ENCODE data around the gene CDK2. TPM values are rescaled to one million over a fixed set of nuclear protein-coding genes. Genes with fewer than 3 reads are reported as not detected.

Gene CDK2
- polyA plus RNA-seq, 2 of the 4 experiments (the other 2 are of a cell fraction), result 51.0 to 53.8 TPM

- TF ChIP-seq, protein P1, sequence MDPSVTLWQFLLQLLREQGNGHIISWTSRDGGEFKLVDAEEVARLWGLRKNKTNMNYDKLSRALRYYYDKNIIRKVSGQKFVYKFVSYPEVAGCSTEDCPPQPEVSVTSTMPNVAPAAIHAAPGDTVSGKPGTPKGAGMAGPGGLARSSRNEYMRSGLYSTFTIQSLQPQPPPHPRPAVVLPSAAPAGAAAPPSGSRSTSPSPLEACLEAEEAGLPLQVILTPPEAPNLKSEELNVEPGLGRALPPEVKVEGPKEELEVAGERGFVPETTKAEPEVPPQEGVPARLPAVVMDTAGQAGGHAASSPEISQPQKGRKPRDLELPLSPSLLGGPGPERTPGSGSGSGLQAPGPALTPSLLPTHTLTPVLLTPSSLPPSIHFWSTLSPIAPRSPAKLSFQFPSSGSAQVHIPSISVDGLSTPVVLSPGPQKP (IDR thresholded peaks at IDR 0.05; ENCODE audit: low read depth, low read length), result no peak
- no peak for TF ChIP-seq MAZ (IDR thresholded peaks at IDR 0.05; ENCODE audit: borderline replicate concordance, low read depth, low read length)
- no peak for TF ChIP-seq FOSL2 (IDR thresholded peaks at IDR 0.05)
- TF ChIP-seq FOSL2 (CRISPR knock-in tag; IDR thresholded peaks at IDR 0.05), result no peak
- TF ChIP-seq CHD4 (IDR thresholded peaks at IDR 0.05; ENCODE audit: borderline replicate concordance), result no peak
- TF ChIP-seq USF2 (IDR thresholded peaks at IDR 0.05), result no peak
- 92% methylated on average over 5 of the region's 5 CpGs for WGBS (ENCODE audit: missing lambda C conversion rate)
- FAIRE-seq (no peak), DNase-seq (ENCODE audit: low read depth in 1 of 2, low spot score in 1 of 2) (no peak), ATAC-seq (no peak)
- POLR2A ChIA-PET, result no interaction called here
- CTCF ChIA-PET, result interaction anchor here (0.7 to 5.7 kb wide), 4 partner anchors 15 to 105 kb away, joined by 3 to 33 read pairs (median 18); partner anchors contain the start of genes SUOX and ZC3H10
- Histone ChIP-seq H3K27ac (no peak overlapping the region), H3K9me3 (no peaks in the 10 kb centered on the region), H3K4me1 (no peaks in the 10 kb centered on the region), H3K4me3 (no peak overlapping the region), H3K4me2 (no peak overlapping the region)
These were observed 46.9 kb downstream of the CDK2 start for GRCh38 chr12:56013482-56013881.

DNA sequence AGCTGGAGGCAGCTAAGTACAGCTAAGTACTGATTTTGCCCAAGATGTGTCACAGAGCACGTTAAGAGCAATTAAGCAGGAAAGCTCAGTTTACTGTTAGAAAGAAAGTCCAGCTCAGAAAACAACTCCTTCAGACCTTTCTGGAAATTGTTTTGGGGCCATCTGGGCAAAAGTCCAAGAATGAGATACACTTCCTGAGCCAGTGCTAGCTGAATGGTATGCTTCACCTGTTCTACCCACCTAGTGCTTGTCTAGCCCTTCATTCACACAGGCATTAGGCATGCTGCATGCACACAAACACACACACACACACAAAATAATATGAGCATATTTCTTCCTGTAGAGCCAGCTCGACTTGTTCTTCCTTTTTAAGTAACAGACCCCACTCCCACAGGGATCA lies 47.6 kb downstream of the CDK2 start:
- no peak overlapping the region for H3K4me3 ChIP-seq
- no peak overlapping the region for H3K4me2 ChIP-seq
- 51% methylated on average over 2 of the region's 2 CpGs for WGBS (ENCODE audit: missing lambda C conversion rate)
- FAIRE-seq (no peak), DNase-seq (ENCODE audit: low read depth in 1 of 2, low spot score in 1 of 2) (no peak), ATAC-seq (0 out of 6 replicates have a peak, but pooled peaks of 1 of the 2 experiments have one; percentile 24)
- POLR2A ChIA-PET, result no interaction called here
- TF ChIP-seq MYC (IDR thresholded peaks at IDR 0.05; ENCODE audit: borderline replicate concordance, low read length) (no peak), NFE2L2 (conservative IDR thresholded peaks at IDR 0.05; ENCODE audit: low read length) (no peak), CBX8 (IDR thresholded peaks at IDR 0.05) (no peak), JUN (IDR thresholded peaks at IDR 0.05) (no peak), FOXS1 (CRISPR knock-in tag; IDR thresholded peaks at IDR 0.05) (no peak), NR3C1 (IDR thresholded peaks at IDR 0.05) (no peak), ZFP36 (IDR thresholded peaks at IDR 0.05; ENCODE audit: borderline replicate concordance, partially characterized antibody) (no peak), HEYL (CRISPR knock-in tag; IDR thresholded peaks at IDR 0.05) (no peak), KDM5A (IDR thresholded peaks at IDR 0.05) (no peak), RFX5 (IDR thresholded peaks at IDR 0.05) (no peak), BCL3 (IDR thresholded peaks at IDR 0.05) (no peak), CBX2 (IDR thresholded peaks at IDR 0.05; ENCODE audit: borderline replicate concordance, low read depth) (no peak)
- TF ChIP-seq, protein P1 (IDR thresholded peaks at IDR 0.05; ENCODE audit: low read depth, low read length), result no peak
- CTCF ChIA-PET, result interaction anchor here (0.7 to 5.7 kb wide), 4 partner anchors 14 to 275 kb away, joined by 3 to 33 read pairs (median 18); partner anchors contain the start of gene SUOX
- H3K9me3 ChIP-seq, result no peaks in the 10 kb centered on the region
- H3K27ac ChIP-seq, result no peak overlapping the region
- no peaks in the 10 kb centered on the region for H3K4me1 ChIP-seq

- FAIRE-seq (no peak), DNase-seq (ENCODE audit: low read depth in 1 of 2, low spot score in 1 of 2) (no peak), ATAC-seq (no peak)
- Histone ChIP-seq H3K4me3 (no peak overlapping the region), H3K9me3 (no peaks in the 10 kb centered on the region), H3K4me2 (no peak overlapping the region), H3K4me1 (no peaks in the 10 kb centered on the region), H3K27ac (no peak overlapping the region)
- POLR2A ChIA-PET, result no interaction called here
- CTCF ChIA-PET, result interaction anchor here (0.6 to 2.1 kb wide), 3 partner anchors 24 to 278 kb away, joined by 3 to 5 read pairs (median 5); no protein-coding TSS in a partner anchor
- 72% methylated on average over 4 of the region's 4 CpGs for WGBS (ENCODE audit: missing lambda C conversion rate)
- no peak for TF ChIP-seq NPAS2 (CRISPR knock-in tag; IDR thresholded peaks at IDR 0.05; ENCODE audit: borderline replicate concordance)
- TF ChIP-seq TP53 (CRISPR knock-in tag; IDR thresholded peaks at IDR 0.05), result no peak
- no peak for TF ChIP-seq JUNB (IDR thresholded peaks at IDR 0.05)
- TF ChIP-seq FOSB (CRISPR knock-in tag; IDR thresholded peaks at IDR 0.05), result no peak
- TF ChIP-seq SMC3 (IDR thresholded peaks at IDR 0.05), result no peak
- no peak for TF ChIP-seq MAZ (IDR thresholded peaks at IDR 0.05; ENCODE audit: borderline replicate concordance, low read depth, low read length)
- TF ChIP-seq ZFP36 (IDR thresholded peaks at IDR 0.05; ENCODE audit: borderline replicate concordance, partially characterized antibody), result no peak
- TF ChIP-seq SREBF2 (IDR thresholded peaks at IDR 0.05), result no peak
- no peak for TF ChIP-seq HOXA7 (CRISPR knock-in tag; IDR thresholded peaks at IDR 0.05)
- TF ChIP-seq CTCF (IDR thresholded peaks at IDR 0.05), result no peak
- no peak for TF ChIP-seq BCL3 (IDR thresholded peaks at IDR 0.05)
- TF ChIP-seq CHD4 (IDR thresholded peaks at IDR 0.05; ENCODE audit: borderline replicate concordance), result no peak
- TF ChIP-seq USF2 (IDR thresholded peaks at IDR 0.05), result no peak
- no peak for TF ChIP-seq CBX8 (IDR thresholded peaks at IDR 0.05)
These were observed 50.6 kb downstream of the CDK2 start for GRCh38 chr12:56017181-56017580.

Measured in A549 (cell line).